Fibroblast of skin of right biceps (primary cell): Measurements from ENCODE around the gene CNTROB.
A peak's percentile ranks its signal among the peaks of the same experiment; 100 is the strongest.

Experiments
- DNase-seq: peaks from one replicate; pipeline ENCODE4 v3.0.0-alpha.2; 2013

The CNTROB gene, protein sequence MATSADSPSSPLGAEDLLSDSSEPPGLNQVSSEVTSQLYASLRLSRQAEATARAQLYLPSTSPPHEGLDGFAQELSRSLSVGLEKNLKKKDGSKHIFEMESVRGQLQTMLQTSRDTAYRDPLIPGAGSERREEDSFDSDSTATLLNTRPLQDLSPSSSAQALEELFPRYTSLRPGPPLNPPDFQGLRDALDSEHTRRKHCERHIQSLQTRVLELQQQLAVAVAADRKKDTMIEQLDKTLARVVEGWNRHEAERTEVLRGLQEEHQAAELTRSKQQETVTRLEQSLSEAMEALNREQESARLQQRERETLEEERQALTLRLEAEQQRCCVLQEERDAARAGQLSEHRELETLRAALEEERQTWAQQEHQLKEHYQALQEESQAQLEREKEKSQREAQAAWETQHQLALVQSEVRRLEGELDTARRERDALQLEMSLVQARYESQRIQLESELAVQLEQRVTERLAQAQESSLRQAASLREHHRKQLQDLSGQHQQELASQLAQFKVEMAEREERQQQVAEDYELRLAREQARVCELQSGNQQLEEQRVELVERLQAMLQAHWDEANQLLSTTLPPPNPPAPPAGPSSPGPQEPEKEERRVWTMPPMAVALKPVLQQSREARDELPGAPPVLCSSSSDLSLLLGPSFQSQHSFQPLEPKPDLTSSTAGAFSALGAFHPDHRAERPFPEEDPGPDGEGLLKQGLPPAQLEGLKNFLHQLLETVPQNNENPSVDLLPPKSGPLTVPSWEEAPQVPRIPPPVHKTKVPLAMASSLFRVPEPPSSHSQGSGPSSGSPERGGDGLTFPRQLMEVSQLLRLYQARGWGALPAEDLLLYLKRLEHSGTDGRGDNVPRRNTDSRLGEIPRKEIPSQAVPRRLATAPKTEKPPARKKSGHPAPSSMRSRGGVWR

DNA sequence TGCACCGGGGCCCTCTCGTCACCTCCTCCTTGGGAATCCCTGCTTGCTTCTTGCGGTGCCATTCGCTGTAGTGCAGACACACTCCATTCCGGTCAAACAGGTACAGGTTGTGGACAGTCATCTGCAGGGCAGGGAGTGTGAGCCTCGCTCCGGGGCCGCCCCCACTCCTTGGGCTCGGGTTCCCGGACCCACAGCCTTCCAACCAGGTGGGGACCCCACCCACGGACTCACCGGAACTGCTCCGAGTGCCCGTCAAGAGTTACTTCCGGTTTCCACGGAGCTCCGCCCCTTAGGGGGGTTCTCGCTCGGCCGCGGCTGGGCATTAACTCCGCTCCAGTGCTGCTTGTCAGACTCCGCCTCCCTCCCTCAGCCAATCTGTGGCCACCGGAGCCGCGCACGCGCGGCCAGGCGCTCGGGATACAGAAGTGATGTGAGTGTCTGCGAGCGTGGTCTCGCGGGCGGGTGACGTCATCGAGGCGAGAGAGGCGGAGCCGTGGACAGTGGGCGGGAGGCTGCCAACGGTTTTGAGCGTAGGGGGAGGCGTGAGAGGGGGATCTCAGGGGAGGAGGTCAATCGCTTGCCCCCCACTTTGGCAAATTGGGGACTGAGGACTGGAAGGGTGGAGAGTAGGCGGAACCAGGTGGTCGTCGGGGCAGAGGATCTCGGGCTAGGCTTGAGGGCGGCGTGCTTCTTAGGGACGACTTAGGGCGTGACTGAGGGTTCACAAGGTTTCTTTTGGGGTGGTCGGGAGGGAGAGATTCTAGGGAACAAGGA is at the start of gene CNTROB, which contains the start of gene TRAPPC1:
Gene CNTROB, plus strand, starts transcription at position 498 of the 774 bp plus-strand sequence. CDS start 874 bp downstream, outside the sequence.
Gene TRAPPC1, minus strand, starts transcription at position 238 of the 774 bp plus-strand sequence. Its CDS starts 117 bp downstream, at position 121.
- DNase-seq = peak; percentile 99

DNA sequence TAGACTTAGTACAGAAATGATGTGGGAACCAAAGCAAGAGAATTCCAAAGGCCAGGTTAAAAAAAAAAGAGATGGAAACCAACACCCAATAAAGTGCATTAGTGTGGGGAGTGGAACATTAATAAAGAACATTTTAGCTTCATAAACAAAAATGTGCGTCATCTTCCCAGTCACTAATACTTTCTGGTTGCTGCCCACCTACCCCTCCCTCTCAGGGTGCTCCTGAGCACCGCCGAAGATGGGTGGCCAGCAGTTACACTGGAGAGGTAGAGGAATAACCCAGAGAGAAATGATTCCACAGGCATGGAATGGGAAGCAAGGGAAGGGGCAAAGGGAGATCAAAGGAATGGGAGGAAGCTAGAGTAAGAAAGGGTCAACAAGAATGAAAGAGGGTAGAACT is 49.4 kb upstream of the CNTROB start:
- DNase-seq = peak; percentile 5

DNA sequence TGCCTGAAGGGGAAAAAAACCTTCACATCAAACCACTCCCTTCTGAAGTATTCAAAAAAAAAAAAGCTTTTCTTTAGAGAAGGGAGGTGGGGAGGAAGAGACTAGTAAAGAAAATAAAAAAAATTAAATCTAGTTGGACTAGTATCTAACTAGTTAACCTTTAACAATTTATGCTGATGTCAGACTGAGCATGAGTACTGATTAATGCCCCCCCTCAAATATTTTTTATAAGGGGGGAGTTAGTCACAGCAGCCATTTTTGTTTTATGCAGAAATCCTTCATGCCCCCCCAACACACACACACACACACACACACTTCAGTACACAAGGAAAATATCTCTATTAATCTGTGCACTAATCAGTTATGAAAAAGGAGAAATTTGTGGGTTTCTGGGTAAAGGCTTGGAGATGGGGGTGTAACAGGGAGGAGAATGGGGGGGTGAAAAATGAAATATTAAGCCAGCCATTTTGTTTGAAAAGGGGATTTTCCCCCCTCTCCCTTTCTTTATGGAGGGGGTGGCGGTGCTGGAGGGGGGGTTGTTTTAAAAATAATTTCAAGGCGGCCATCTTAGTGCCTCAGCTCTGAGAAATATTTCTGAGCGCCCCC is 48.1 kb upstream of the CNTROB start:
- DNase-seq = peak; percentile 71

DNA sequence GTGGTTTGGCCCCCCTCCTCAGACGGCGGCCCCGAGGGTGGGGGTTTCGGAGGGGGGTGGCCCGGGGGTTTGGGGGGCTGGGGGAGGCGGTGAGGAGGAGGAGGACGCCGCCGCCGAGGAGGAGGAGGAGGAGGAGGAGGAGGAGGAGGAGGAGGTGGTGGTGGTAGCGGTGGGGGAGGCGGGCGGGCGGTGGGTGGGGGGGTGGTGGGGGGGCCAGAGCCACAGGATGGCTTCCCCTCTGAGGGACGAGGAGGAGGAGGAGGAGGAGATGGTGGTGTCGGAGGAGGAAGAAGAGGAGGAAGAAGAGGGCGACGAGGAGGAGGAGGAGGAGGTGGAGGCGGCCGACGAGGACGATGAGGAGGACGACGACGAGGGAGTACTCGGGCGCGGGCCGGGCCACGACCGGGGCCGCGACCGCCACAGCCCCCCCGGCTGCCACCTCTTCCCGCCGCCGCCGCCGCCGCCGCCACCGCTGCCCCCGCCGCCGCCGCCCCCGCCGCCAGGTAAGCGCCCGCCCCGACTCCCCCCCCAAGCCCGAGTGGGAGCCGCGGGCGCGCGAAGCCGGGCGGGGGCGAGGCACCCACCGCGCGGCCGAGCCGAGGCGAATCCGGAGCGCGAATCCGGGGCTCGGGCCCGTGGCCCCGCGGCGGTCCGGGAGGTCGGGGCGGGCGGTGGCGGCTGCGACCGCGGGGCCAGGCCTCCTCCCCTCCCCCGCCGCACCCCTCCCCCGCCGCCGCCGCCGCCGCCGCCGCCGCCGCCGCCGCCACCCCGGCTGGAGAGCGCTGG is 47.2 kb upstream of the CNTROB start:
- peak; percentile 48 for DNase-seq

DNA sequence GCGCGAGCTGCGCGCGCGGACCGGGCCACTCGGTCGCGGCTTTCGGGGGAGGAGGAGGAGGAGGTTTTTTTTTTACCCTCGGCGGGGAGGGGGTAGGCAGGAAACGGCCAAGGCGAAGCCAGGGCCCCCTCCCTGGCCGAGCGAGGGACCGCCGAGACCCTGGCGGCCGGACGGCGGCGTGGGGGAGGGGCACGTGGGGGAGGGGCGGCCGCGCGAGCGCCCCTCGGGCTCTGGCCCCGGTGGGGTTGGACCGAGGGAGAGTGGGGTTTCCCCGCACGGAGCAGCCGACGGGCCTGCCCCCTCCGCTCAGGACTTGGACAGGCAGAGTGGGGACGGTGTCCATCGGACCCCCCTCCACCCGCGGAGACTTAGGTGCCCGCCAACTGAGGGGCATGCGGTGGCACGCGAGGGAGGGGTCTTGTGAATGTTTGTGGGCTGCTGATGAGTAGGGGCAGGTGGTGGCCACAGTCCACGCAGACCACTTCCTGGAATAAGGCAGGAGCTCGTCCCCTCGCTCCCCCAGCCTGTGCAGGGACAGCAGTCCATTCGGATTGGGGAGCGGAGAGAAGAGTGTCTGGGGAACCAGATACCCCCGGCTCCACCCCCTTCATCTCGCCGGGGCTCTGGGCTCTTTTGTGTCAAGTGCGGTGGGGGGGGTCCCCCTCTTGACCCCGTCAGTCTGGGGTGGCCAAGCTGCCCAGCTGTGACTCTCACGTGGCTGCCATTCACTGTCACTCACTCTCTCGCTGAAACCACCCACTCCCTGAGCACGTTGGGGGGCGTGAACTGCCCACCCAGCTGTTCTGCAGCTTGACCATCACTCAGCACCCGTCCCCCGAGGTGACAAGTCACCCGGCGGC is 46.4 kb upstream of the CNTROB start:
- DNase-seq = peak; percentile 66

DNA sequence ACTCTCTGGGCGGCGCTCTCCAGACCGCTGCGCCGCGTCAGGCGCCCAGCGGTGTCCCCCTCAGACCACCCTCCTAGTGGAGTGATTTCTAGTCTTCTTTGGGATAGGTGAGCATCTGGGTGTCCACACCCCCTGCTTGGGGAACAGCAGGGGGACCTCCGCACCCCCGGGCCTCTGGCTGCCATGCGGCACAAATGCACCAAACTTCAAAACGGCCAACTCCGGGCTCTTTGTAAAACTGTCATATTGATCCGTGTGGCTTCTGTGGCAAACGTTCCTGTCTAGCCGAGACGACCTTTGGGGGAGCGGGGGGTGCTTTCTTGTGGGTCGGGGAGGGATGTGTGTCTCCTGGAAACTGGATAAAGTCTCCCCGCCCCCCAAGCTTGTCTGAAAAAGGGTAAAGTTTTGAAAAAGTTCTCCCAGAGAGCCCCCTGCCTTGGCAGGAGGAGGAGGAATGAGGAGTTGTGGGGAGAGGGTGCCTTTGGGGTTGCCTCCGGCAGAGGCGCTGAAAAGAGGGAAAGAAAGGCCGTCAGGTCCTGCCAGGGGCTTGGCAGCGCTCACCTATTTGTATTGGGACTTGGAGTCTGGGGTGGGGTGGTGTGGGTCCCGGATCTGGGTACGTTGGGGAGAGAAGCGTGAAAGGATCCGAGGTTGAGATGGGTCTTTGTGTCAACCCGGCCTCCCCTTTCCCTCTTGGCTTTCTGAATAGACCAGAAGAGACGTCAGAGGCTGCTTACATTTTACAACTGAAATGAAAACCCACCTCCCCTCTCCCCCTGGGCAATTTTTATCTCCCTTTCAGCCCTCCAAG is 45.6 kb upstream of the CNTROB start:
- DNase-seq = peak; percentile 58

DNA sequence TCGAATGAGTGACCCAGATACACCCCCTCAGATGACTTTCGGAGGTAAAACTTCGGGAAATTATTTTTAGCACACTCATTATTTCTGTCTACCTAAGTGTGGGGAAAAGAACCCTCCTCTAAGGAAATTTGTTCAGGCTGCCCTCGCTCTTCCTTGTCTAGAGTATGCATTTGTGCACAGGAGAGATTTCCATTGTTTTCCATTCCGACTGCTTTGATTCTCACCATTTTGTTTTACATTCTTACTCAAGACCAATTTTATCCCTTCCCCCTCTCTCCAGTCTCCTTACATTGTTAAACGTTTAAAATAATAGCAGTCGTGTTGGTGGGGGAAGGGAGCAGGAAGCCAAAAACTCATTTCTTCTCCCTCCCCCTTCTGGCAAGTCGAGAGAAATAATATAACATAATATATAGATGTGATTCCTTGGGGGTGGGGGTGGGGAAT is 44.9 kb upstream of the CNTROB start:
- DNase-seq = no peak

DNA sequence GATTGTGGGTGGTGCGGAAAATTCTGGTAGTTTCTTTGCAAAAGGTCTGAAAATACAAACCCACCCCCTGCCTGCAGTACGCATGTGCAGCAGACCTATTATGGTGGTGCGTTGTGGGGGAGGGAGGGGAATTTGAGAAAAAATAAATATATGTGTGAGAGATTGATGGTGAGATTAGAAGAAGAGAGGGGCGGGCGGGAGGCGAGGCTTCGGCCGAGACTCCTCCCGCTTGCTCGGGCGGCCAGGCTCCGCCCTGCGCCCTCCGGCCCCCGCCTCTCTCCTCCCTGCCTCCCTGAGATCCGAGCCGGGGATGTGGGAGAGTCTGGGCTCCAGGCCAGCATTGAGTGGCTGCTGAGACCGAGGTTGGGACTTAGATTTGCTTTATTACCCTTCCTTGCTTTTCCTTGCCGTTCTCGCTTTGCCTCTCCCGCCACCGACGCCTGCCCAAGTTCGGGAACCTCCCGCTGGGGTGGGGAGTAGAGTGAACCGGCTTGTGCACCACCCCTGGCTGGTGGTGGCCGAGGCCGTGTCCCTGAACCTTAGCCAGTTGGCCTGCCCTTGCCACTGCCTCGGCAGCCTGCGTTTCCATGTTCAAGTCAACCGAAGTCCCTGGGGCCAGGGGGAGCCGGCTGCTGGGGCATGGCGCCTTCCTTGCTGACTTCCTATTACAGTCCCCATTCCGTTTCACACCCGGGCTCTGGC is 44.4 kb upstream of the CNTROB start:
- DNase-seq = peak; percentile 99

DNA sequence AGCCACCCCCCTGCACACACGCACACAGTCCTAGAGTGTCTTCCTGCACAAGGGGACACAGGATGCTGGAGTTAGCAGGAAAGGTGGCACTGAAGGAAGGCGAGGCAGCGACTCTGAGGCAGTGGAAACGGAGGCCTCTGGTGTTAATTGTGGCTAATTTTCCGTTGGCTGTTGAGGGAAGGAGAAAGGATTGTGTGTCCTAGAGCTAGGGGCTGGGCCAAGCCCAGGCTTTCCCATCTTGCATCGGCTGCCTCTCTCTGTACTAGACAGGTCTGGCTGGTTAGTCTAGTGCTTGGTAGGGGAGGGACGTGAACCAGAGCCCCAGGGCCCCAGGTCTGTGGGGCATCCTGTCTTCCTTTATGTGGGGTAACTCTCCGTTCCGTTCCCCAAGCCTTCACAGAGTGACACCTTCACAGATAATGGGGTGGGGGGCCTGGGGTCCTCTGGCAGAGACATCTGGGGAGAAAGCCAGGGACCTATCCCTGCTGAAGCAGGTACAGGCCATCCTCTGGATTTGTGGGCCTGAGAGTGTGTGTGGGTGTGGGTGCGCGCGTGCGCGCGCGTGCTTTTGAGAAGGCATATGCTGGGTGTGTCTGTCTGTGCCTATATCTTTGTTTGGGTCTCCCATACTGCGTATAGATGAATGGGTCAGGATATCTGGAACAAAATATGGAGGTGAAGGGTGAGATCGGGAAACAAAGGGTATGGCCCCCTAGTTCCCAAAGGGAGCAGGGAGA is 43.7 kb upstream of the CNTROB start, which contains the start of gene CHD3:
Gene CHD3, plus strand, starts transcription at position 606 of the 737 bp plus-strand sequence. CDS start 212 bp downstream, outside the sequence.
- peak; percentile 11 for DNase-seq

DNA sequence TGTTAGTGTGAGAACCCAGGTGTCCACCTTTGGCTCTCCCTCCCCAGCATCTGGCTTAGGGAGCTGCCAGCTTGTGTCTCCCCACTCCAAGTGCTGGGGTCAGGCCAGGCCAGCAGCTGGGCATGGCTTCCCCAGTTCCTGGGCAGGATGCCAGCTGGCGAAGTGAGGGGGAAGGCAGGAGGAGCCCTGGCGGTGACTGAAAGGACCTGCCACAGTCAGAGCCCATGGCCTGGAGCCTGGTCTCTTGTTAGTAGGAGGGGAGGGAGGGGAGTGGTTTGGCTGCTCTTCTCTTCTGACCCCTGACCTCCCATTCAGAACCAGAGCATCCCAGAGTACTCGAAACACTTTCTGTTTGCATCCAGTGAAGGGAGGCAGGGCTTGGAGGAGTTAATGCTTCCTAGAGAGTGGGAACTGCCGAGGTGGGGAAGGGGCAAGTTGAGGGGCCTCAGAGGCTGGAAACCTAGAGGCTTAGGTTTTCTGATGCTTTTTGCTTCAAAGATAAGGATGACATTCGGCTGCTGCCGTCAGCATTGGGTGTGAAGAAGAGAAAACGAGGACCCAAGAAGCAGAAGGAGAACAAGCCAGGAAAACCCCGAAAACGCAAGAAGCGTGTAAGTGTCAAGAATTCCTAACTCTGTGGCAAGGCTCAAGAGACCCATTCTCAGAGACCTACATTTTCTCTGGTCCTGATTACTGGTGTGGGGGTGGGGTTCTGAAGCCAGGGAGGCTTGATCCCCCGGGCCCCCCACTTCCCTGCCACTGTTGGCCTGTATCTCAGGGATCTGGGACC is 42.6 kb upstream of the CNTROB start:
- peak; percentile 89 for DNase-seq

DNA sequence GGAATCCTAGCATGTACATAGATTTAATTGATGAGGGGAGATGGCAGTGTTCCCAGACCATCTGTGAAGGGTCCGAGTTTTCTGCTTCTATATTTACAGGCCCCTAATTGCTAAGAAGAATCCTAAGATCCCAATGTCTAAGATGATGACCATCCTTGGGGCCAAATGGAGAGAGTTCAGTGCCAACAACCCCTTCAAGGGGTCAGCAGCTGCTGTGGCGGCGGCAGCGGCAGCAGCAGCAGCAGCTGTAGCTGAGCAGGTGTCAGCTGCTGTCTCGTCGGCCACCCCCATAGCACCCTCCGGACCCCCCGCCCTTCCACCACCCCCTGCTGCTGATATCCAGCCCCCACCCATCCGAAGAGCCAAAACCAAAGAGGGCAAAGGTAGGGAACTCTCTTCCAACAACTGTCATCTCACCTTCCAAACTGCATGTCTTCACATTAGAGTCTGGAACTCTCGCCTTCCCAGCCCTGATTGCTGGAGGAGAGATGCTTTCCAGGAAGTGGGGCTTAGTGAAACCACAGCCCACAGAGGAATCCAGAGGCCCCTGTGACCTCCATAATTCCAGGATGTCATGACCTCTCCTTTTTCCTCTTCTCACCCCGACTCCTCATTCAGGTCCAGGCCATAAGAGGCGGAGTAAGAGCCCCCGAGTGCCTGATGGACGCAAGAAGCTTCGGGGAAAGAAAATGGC is 38.7 kb upstream of the CNTROB start:
- DNase-seq = no peak

DNA sequence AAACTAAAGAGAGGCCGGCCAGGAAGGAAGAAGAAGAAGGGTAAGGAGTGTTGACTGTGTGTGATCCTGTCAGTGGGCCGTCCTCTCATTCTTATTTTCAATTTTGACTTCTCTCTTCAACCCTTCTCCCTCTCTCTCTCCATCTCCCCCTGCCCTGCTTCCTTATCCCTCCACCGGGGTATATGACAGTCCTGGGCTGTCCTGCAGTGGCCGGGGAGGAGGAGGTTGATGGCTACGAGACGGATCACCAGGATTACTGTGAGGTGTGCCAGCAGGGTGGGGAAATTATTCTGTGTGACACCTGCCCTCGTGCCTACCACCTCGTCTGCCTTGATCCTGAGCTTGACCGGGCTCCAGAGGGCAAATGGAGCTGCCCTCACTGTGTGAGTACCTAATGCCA is 37.8 kb upstream of the CNTROB start:
- no peak for DNase-seq

DNA sequence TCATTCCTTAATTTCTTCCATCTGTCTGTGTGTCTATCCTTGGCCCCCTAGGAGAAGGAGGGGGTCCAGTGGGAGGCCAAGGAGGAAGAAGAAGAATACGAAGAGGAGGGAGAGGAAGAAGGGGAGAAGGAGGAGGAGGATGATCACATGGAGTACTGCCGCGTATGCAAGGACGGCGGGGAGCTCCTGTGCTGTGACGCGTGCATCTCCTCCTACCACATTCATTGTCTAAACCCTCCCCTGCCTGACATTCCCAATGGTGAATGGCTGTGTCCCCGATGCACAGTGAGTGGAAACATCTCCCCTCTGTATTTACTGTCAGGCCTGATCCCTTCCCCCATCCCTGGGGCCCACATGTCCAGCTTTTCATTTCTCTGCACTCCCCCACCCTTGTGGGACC is 37.1 kb upstream of the CNTROB start:
- no peak for DNase-seq

DNA sequence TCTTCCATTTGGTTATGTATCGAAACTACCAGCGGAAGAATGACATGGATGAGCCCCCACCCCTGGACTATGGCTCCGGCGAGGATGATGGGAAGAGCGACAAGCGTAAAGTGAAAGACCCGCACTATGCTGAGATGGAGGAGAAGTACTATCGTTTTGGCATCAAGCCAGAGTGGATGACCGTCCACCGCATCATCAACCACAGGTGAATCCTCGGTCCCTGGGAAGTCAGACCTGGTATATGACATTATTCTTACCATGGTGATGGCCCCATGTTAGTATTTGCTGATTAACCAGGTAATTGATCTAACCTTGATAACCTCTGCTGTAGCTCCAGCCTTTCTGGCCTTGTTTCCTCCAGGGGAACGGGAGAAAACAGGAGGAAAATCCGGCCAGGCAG is 34.9 kb upstream of the CNTROB start:
- peak; percentile 6 for DNase-seq

DNA sequence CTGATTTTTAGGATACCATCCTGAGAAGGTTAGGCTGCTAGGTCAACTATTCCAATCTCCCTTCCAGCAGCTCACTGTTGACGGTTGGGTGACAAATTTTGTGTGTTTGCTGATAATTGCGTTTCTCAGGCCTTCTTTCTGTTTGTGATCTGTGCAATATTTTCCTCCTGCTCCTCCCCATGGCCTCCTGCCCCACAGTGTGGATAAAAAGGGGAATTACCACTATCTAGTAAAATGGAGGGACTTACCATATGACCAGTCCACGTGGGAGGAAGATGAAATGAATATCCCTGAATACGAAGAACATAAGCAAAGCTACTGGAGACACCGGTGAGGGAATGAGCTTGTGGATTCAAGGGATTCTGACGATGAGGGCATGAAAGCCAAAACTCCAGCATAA is 34.2 kb upstream of the CNTROB start:
- DNase-seq = peak; percentile 55
